Smooth muscle cell of the umbilical artery (primary cell): Measurements from ENCODE around the gene NPIPB12. TPM values are rescaled to one million over a fixed set of nuclear protein-coding genes. Genes with fewer than 3 reads are reported as not detected.

ENCODE experiments used
- total RNA-seq: library from RNA; depleted of rRNA; stranded (reverse); fragments of >200 nt; gene quantifications from 2 replicates; pipeline ENCODE4 v1.2.3, GENCODE V29; 2014

The NPIPB12 gene
- total RNA-seq, result 11.0 and 27.6 TPM in 2 replicates

GRCh38 chr16:29506308-29506707 lies at the start of gene NPIPB12:
Gene NPIPB12, minus strand, starts transcription at chr16:29506408.

GRCh38 chr16:29459706-29460646 lies 46.2 kb downstream of the NPIPB12 start, which contains the start of gene SULT1A4:
Gene SULT1A4, plus strand, starts transcription at chr16:29459913. Its CDS starts 1,473 bp downstream, at chr16:29461386.

GRCh38 chr16:29454269-29454668 lies 51.9 kb downstream of the NPIPB12 start, which contains the start of the genes BOLA2 and SLX1B:
Gene BOLA2, minus strand, starts transcription at chr16:29454351. Its CDS starts 98 bp downstream, at chr16:29454253.
Gene SLX1B, plus strand, starts transcription at chr16:29454533.

Other genes starting within 250 kb of the NPIPB12 start
- 3.0 and 3.3 TPM in 2 replicates for gene NPIPB11, start 99.7 kb downstream of the NPIPB12 start, total RNA-seq
- 17.0 and 19.6 TPM in 2 replicates for gene BOLA2, start 52.1 kb downstream of the NPIPB12 start, total RNA-seq
- gene SLX1B, start 51.9 kb downstream of the NPIPB12 start, total RNA-seq, result 6.2 and 20.2 TPM in 2 replicates
- 2.1 TPM in 1 of 2 replicates, not detected in the other for gene SULT1A4, start 46.5 kb downstream of the NPIPB12 start, total RNA-seq
- not detected in 2 replicates for gene SPN, start 156.8 kb upstream of the NPIPB12 start, total RNA-seq
- 31.1 and 57.9 TPM in 2 replicates for gene QPRT, start 172.8 kb upstream of the NPIPB12 start, total RNA-seq
- gene C16orf54, start 239.6 kb upstream of the NPIPB12 start, total RNA-seq, result not detected in 2 replicates